ENCODE data around the gene CENPH. TPM values are rescaled to one million over a fixed set of nuclear protein-coding genes. Genes with fewer than 3 reads are reported as not detected.

CENPH gene
- total RNA-seq, 2 experiments from 2014 or later = 4.0 to 5.6 TPM

DNA sequence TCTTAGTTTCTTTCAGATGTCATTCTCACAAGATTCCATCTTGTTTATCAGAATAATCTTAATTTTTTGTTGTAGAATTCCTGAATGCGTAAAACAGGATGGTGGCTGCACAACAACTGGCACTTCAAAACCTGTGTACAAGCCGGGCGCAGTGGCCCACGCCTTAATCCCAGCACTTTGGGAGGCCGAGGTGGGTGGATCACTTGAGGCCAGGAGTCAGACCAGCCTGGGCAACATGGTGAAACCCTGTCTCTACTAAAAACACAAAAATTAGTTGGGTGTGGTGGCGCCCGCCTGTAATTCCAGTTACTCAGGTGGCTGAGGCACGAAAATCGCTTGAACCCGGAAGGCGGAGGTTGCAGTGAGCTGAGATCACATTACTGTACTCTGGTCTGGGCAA lies 32.9 kb upstream of the CENPH start:
- intact Hi-C loops (cut with DNase I, micrococcal nuclease) = no loop called here
- no peaks in the 10 kb centered on the region for H3K4me1 ChIP-seq (ENCODE audit: insufficient read depth, low read length)
- no peaks in the 10 kb centered on the region for H3K27me3 Mint-ChIP-seq
- POLR2A ChIA-PET = no interaction called here
- ATAC-seq (ENCODE audit: poor library complexity) (no peak), DNase-seq (no peak)
- H3K4me3 ChIP-seq (ENCODE audit: low read length) = no peak overlapping the region
- H3K4me1 Mint-ChIP-seq (ENCODE audit: low read depth) = no peaks in the 10 kb centered on the region
- H3K27ac Mint-ChIP-seq = no peak overlapping the region
- H3K4me3 Mint-ChIP-seq = no peak overlapping the region
- TF ChIP-seq, protein P1, sequence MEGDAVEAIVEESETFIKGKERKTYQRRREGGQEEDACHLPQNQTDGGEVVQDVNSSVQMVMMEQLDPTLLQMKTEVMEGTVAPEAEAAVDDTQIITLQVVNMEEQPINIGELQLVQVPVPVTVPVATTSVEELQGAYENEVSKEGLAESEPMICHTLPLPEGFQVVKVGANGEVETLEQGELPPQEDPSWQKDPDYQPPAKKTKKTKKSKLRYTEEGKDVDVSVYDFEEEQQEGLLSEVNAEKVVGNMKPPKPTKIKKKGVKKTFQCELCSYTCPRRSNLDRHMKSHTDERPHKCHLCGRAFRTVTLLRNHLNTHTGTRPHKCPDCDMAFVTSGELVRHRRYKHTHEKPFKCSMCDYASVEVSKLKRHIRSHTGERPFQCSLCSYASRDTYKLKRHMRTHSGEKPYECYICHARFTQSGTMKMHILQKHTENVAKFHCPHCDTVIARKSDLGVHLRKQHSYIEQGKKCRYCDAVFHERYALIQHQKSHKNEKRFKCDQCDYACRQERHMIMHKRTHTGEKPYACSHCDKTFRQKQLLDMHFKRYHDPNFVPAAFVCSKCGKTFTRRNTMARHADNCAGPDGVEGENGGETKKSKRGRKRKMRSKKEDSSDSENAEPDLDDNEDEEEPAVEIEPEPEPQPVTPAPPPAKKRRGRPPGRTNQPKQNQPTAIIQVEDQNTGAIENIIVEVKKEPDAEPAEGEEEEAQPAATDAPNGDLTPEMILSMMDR (IDR thresholded peaks at IDR 0.05) = no peak
- H3K36me3 Mint-ChIP-seq (ENCODE audit: low read depth) = no peaks in the 10 kb centered on the region
- H3K9me3 Mint-ChIP-seq = no peaks in the 10 kb centered on the region
- no peak overlapping the region for H3K27ac ChIP-seq (ENCODE audit: low read depth in 1 of 2, low read length in 2 of 2)
- H3K27me3 ChIP-seq (ENCODE audit: control insufficient read depth in 1 of 2, insufficient read depth in 2 of 2, low read length in 2 of 2) = no peaks in the 10 kb centered on the region
- no peaks in the 10 kb centered on the region for H3K9me3 ChIP-seq (ENCODE audit: control insufficient read depth in 1 of 2, insufficient read depth in 1 of 2, low read length in 2 of 2)
- no peaks in the 10 kb centered on the region for H3K36me3 ChIP-seq (ENCODE audit: insufficient read depth, low read length)
- CTCF ChIA-PET = interaction anchor here (0.9 kb wide), 1 partner anchor 114 kb away, joined by 3 read pairs; no protein-coding TSS in a partner anchor

DNA sequence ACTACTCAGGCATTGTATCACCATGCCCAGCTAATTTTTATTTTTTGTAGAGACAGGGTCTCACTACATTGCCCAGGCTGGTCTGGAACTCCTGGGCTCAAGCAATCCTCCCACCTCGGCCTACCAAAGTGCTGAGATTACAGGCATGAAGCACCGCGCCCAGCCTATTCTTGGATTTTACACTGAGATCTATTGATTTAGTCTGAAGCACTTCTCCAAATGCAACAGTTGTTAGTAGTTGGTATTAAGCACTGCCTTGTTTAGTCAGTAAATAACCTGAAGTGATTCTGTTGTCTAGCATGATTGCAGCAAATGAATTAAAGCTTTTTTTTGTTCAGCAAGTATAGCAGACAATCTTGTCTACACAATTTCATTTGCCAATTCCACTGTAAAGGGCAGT lies 31.3 kb upstream of the CENPH start:
- POLR2A ChIA-PET = interaction anchor here (0.5 kb wide), 1 partner anchor 80 kb away, joined by 3 read pairs; no protein-coding TSS in a partner anchor
- CTCF ChIA-PET = no interaction called here
- Histone ChIP-seq H3K27ac (ENCODE audit: low read depth in 1 of 2, low read length in 2 of 2) (no peak overlapping the region), H3K27me3 (ENCODE audit: control insufficient read depth in 1 of 2, insufficient read depth in 2 of 2, low read length in 2 of 2) (no peaks in the 10 kb centered on the region), H3K4me1 (ENCODE audit: insufficient read depth, low read length) (no peaks in the 10 kb centered on the region), H3K4me3 (ENCODE audit: low read length) (no peak overlapping the region), H3K9me3 (ENCODE audit: control insufficient read depth in 1 of 2, insufficient read depth in 1 of 2, low read length in 2 of 2) (no peaks in the 10 kb centered on the region), H3K36me3 (ENCODE audit: insufficient read depth, low read length) (no peaks in the 10 kb centered on the region)
- Mint-ChIP-seq H3K27ac (no peak overlapping the region), H3K4me1 (ENCODE audit: low read depth) (no peaks in the 10 kb centered on the region), H3K27me3 (no peaks in the 10 kb centered on the region), H3K36me3 (ENCODE audit: low read depth) (no peaks in the 10 kb centered on the region), H3K9me3 (no peaks in the 10 kb centered on the region), H3K4me3 (no peak overlapping the region)
- ATAC-seq (ENCODE audit: poor library complexity) (no peak), DNase-seq (no peak)
- TF ChIP-seq, protein P1 (IDR thresholded peaks at IDR 0.05) = no peak
- intact Hi-C loops (cut with DNase I, micrococcal nuclease) = no loop called here

DNA sequence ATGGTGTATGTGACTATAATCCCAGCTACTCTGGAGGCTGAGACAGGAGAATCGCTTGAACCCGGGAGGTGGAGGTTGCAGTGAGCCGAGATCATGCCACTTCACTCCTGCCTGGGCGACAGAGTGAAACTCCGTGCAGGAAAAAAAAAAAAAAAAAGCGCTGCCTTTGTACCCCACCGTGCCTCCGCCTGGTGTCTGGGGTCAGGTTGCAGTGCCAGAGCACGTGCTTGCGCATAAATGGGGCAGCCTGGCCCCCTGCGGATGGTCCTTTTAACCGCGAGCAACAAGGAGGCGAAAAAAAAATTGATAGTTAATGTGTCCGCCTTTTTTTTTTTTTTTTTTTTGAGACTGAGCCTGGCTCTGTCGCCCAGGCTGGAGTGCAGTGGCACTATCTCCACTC lies 28.7 kb upstream of the CENPH start:
- no peak overlapping the region for H3K4me3 Mint-ChIP-seq
- ChIA-PET POLR2A (no interaction called here), CTCF (no interaction called here)
- no peak overlapping the region for H3K4me3 ChIP-seq (ENCODE audit: low read length)
- DNase-seq (no peak), ATAC-seq (ENCODE audit: poor library complexity) (no peak)
- H3K27me3 Mint-ChIP-seq = no peaks in the 10 kb centered on the region
- no peak overlapping the region for H3K27ac ChIP-seq (ENCODE audit: low read depth in 1 of 2, low read length in 2 of 2)
- no peaks in the 10 kb centered on the region for H3K27me3 ChIP-seq (ENCODE audit: control insufficient read depth in 1 of 2, insufficient read depth in 2 of 2, low read length in 2 of 2)
- intact Hi-C loops (cut with DNase I, micrococcal nuclease) = loop anchor here in 1 of 2 experiments (10.0 kb wide), 1 partner anchor 54 kb away; a partner anchor contains a TSS
- TF ChIP-seq, protein P1 (IDR thresholded peaks at IDR 0.05) = no peak
- no peaks in the 10 kb centered on the region for H3K36me3 Mint-ChIP-seq (ENCODE audit: low read depth)
- no peaks in the 10 kb centered on the region for H3K4me1 ChIP-seq (ENCODE audit: insufficient read depth, low read length)
- no peak overlapping the region for H3K27ac Mint-ChIP-seq
- no peaks in the 10 kb centered on the region for H3K9me3 ChIP-seq (ENCODE audit: control insufficient read depth in 1 of 2, insufficient read depth in 1 of 2, low read length in 2 of 2)
- H3K9me3 Mint-ChIP-seq = no peaks in the 10 kb centered on the region
- no peaks in the 10 kb centered on the region for H3K4me1 Mint-ChIP-seq (ENCODE audit: low read depth)
- no peaks in the 10 kb centered on the region for H3K36me3 ChIP-seq (ENCODE audit: insufficient read depth, low read length)
